Activated CD4-positive, alpha-beta memory T cell treated with anti-CD3 and anti-CD28 coated beads for 36 hours (primary cell): Measurements from ENCODE around the gene ALDH1A3. TPM values are rescaled to one million over a fixed set of nuclear protein-coding genes. Genes with fewer than 3 reads are reported as not detected.

Source experiments
- CTCF ChIA-PET: fragments of 350-600 bp; sonication (Branson Sonifier 250); formaldehyde crosslinking; loops from one replicate; lab custom pipeline; 2021; ENCODE audit warnings: antibody characterized with exemption, inconsistent platforms; lab: Charles Lee
- POLR2A ChIA-PET: fragments of 350-600 bp; sonication (Branson Sonifier 250); formaldehyde crosslinking; loops from one replicate; lab custom pipeline; 2021; ENCODE audit warnings: antibody characterized with exemption; lab: Charles Lee
- DNase-seq: peaks from one replicate; pipeline ENCODE4 v3.0.0-alpha.2; 2020
- H3K27ac Mint-ChIP-seq: one replicate; pipeline ENCODE4 v1.8.0; 2021; ENCODE audit warnings: mixed read lengths
- H3K27me3 Mint-ChIP-seq: one replicate; pipeline ENCODE4 v1.8.0; 2021; ENCODE audit warnings: mixed read lengths
- H3K36me3 Mint-ChIP-seq: one replicate; pipeline ENCODE4 v1.8.0; 2021; ENCODE audit warnings: mixed read lengths
- H3K4me1 Mint-ChIP-seq: one replicate; pipeline ENCODE4 v1.8.0; 2021; ENCODE audit warnings: low read depth, mixed read lengths
- H3K4me3 Mint-ChIP-seq: one replicate; pipeline ENCODE4 v1.8.0; 2021; ENCODE audit warnings: mild to moderate bottlenecking, mixed read lengths
- H3K9me3 Mint-ChIP-seq: one replicate; pipeline ENCODE4 v1.8.0; 2021; ENCODE audit warnings: mixed read lengths
- intact Hi-C: fragments of 100-400 bp; cut with micrococcal nuclease; formaldehyde crosslinking; loops from one replicate; pipeline ENCODE4 v1.15.1; 2023
- total RNA-seq, 2 experiments: library from RNA; stranded (reverse); gene quantifications; one replicate each; pipeline ENCODE4 v1.2.3, GENCODE V29; 2021

ALDH1A3 gene
- total RNA-seq, 2 experiments from 2014 or later = not detected

- H3K27ac Mint-ChIP-seq = no peak overlapping the region
- H3K4me3 Mint-ChIP-seq = no peak overlapping the region
- no peaks in the 10 kb centered on the region for H3K9me3 Mint-ChIP-seq
- peaks cover 50% of the 10 kb centered on the region for H3K27me3 Mint-ChIP-seq
- no peak for DNase-seq
- POLR2A ChIA-PET = no interaction called here
- intact Hi-C loops = no loop called here
- CTCF ChIA-PET = interaction anchor here (1.0 to 1.4 kb wide), 3 partner anchors 9 to 528 kb away, joined by 3 to 5 read pairs (median 3); no protein-coding TSS in a partner anchor
- peaks cover 9% of the 10 kb centered on the region for H3K4me1 Mint-ChIP-seq
- H3K36me3 Mint-ChIP-seq = no peaks in the 10 kb centered on the region
These were observed 2.1 kb upstream of the ALDH1A3 start for GRCh38 chr15:100877551-100877950.

GRCh38 chr15:100878130-100878529 is 1.5 kb upstream of the ALDH1A3 start:
- Mint-ChIP-seq H3K4me1 (peaks cover 9% of the 10 kb centered on the region), H3K9me3 (no peaks in the 10 kb centered on the region), H3K27me3 (peaks cover 54% of the 10 kb centered on the region), H3K4me3 (no peak overlapping the region), H3K36me3 (no peaks in the 10 kb centered on the region), H3K27ac (no peak overlapping the region)
- intact Hi-C loops = no loop called here
- DNase-seq = no peak
- POLR2A ChIA-PET = no interaction called here
- CTCF ChIA-PET = interaction anchor here (1.0 to 1.4 kb wide), 2 partner anchors 9 to 528 kb away, joined by 3 to 5 read pairs; no protein-coding TSS in a partner anchor

GRCh38 chr15:100878648-100879047 is 983 bp upstream of the ALDH1A3 start:
- DNase-seq = no peak
- POLR2A ChIA-PET = no interaction called here
- Mint-ChIP-seq H3K9me3 (no peaks in the 10 kb centered on the region), H3K36me3 (no peaks in the 10 kb centered on the region), H3K4me3 (peak overlapping the region; percentile 41), H3K4me1 (peaks cover 9% of the 10 kb centered on the region), H3K27me3 (peaks cover 57% of the 10 kb centered on the region), H3K27ac (no peak overlapping the region)
- CTCF ChIA-PET = interaction anchor here (1.4 kb wide), 1 partner anchor 10 kb away, joined by 5 read pairs; no protein-coding TSS in a partner anchor
- intact Hi-C loops = no loop called here

- DNase-seq = no peak
- CTCF ChIA-PET = interaction anchor here (0.6 kb wide), 1 partner anchor 384 kb away, joined by 4 read pairs; no protein-coding TSS in a partner anchor
- no peaks in the 10 kb centered on the region for H3K36me3 Mint-ChIP-seq
- POLR2A ChIA-PET = no interaction called here
- intact Hi-C loops = no loop called here
- H3K9me3 Mint-ChIP-seq = no peaks in the 10 kb centered on the region
- peaks cover 61% of the 10 kb centered on the region for H3K27me3 Mint-ChIP-seq
- H3K4me1 Mint-ChIP-seq = peaks cover 9% of the 10 kb centered on the region
- no peak overlapping the region for H3K27ac Mint-ChIP-seq
- H3K4me3 Mint-ChIP-seq = no peak overlapping the region
These were observed 569 bp upstream of the ALDH1A3 start for GRCh38 chr15:100879061-100879463.

- peaks cover 63% of the 10 kb centered on the region for H3K27me3 Mint-ChIP-seq
These were observed 687 bp downstream of the ALDH1A3 start for GRCh38 chr15:100880139-100880896.

GRCh38 chr15:100880897-100881242 is 1.2 kb downstream of the ALDH1A3 start:
- CTCF ChIA-PET = no interaction called here
- no peak overlapping the region for H3K27ac Mint-ChIP-seq
- POLR2A ChIA-PET = no interaction called here
- no peak for DNase-seq
- no peaks in the 10 kb centered on the region for H3K36me3 Mint-ChIP-seq
- no peak overlapping the region for H3K4me3 Mint-ChIP-seq
- H3K4me1 Mint-ChIP-seq = peaks cover 9% of the 10 kb centered on the region
- H3K9me3 Mint-ChIP-seq = no peaks in the 10 kb centered on the region
- peaks cover 64% of the 10 kb centered on the region for H3K27me3 Mint-ChIP-seq
- intact Hi-C loops = no loop called here

More at GRCh38 chr15:100880139-100880896, 687 bp downstream of the ALDH1A3 start:
- Mint-ChIP-seq H3K36me3 (no peaks in the 10 kb centered on the region), H3K27ac (no peak overlapping the region), H3K4me1 (peaks cover 9% of the 10 kb centered on the region), H3K9me3 (no peaks in the 10 kb centered on the region), H3K4me3 (no peak overlapping the region)
- CTCF ChIA-PET = no interaction called here
- intact Hi-C loops = no loop called here
- POLR2A ChIA-PET = no interaction called here
- no peak for DNase-seq

GRCh38 chr15:100881573-100882336 is 2.1 kb downstream of the ALDH1A3 start:
- ChIA-PET POLR2A (no interaction called here), CTCF (no interaction called here)
- H3K36me3 Mint-ChIP-seq = no peaks in the 10 kb centered on the region
- peaks cover 66% of the 10 kb centered on the region for H3K27me3 Mint-ChIP-seq
- DNase-seq = no peak
- H3K4me1 Mint-ChIP-seq = peaks cover 9% of the 10 kb centered on the region
- no peak overlapping the region for H3K27ac Mint-ChIP-seq
- no peak overlapping the region for H3K4me3 Mint-ChIP-seq
- intact Hi-C loops = no loop called here
- H3K9me3 Mint-ChIP-seq = no peaks in the 10 kb centered on the region

- no peak overlapping the region for H3K4me3 Mint-ChIP-seq
- no peaks in the 10 kb centered on the region for H3K9me3 Mint-ChIP-seq
- DNase-seq = no peak
- no peak overlapping the region for H3K27ac Mint-ChIP-seq
- ChIA-PET CTCF (interaction anchor here (1.2 kb wide), 1 partner anchor 123 kb away, joined by 3 read pairs; no protein-coding TSS in a partner anchor), POLR2A (no interaction called here)
- intact Hi-C loops = no loop called here
- H3K4me1 Mint-ChIP-seq = peaks cover 5% of the 10 kb centered on the region
- H3K27me3 Mint-ChIP-seq = peaks cover 55% of the 10 kb centered on the region
- H3K36me3 Mint-ChIP-seq = no peaks in the 10 kb centered on the region
These were observed 5.5 kb downstream of the ALDH1A3 start for GRCh38 chr15:100885116-100885515.

GRCh38 chr15:100885811-100886210 is 6.2 kb downstream of the ALDH1A3 start:
- peaks cover 49% of the 10 kb centered on the region for H3K27me3 Mint-ChIP-seq
- H3K36me3 Mint-ChIP-seq = no peaks in the 10 kb centered on the region
- DNase-seq = no peak
- no peaks in the 10 kb centered on the region for H3K4me1 Mint-ChIP-seq
- no peaks in the 10 kb centered on the region for H3K9me3 Mint-ChIP-seq
- no peak overlapping the region for H3K27ac Mint-ChIP-seq
- CTCF ChIA-PET = interaction anchor here (0.8 to 1.2 kb wide), 2 partner anchors 11 to 123 kb away, joined by 3 read pairs; no protein-coding TSS in a partner anchor
- intact Hi-C loops = no loop called here
- H3K4me3 Mint-ChIP-seq = no peak overlapping the region
- POLR2A ChIA-PET = no interaction called here

- ChIA-PET CTCF (interaction anchor here (1.2 kb wide), 1 partner anchor 31 kb away, joined by 3 read pairs; the partner anchor contains the start of gene LRRK1), POLR2A (no interaction called here)
- no peak for DNase-seq
- no peak overlapping the region for H3K4me3 Mint-ChIP-seq
- no peaks in the 10 kb centered on the region for H3K4me1 Mint-ChIP-seq
- intact Hi-C loops = no loop called here
- H3K27ac Mint-ChIP-seq = no peak overlapping the region
- H3K36me3 Mint-ChIP-seq = no peaks in the 10 kb centered on the region
- no peaks in the 10 kb centered on the region for H3K9me3 Mint-ChIP-seq
- peaks cover 42% of the 10 kb centered on the region for H3K27me3 Mint-ChIP-seq
These were observed 7.7 kb downstream of the ALDH1A3 start for GRCh38 chr15:100887211-100887913.

GRCh38 chr15:100889385-100890050 is 9.9 kb downstream of the ALDH1A3 start:
- POLR2A ChIA-PET = no interaction called here
- intact Hi-C loops = no loop called here
- Mint-ChIP-seq H3K36me3 (no peaks in the 10 kb centered on the region), H3K4me1 (no peaks in the 10 kb centered on the region), H3K4me3 (no peak overlapping the region), H3K9me3 (no peaks in the 10 kb centered on the region), H3K27me3 (peaks cover 42% of the 10 kb centered on the region), H3K27ac (no peak overlapping the region)
- CTCF ChIA-PET = interaction anchor here (0.6 to 1.9 kb wide), 3 partner anchors 17 to 1831 kb away, joined by 3 to 10 read pairs (median 4); no protein-coding TSS in a partner anchor
- DNase-seq = no peak
